ENCODE measurements around the gene KLHDC3.

GRCh38 chr6:43050981-43051380 is 36.9 kb downstream of the KLHDC3 start:
- TF ChIP-seq CTCF (IDR thresholded peaks at IDR 0.05) = no peak
- no peak for TF ChIP-seq POLR2A (IDR thresholded peaks at IDR 0.05)
- no peak for TF ChIP-seq POLR2AphosphoS5 (IDR thresholded peaks at IDR 0.05)

All from suprapubic skin (tissue), 4 donors.